Measurements from ENCODE around the gene CREBBP. TPM values are rescaled to one million over a fixed set of nuclear protein-coding genes. Genes with fewer than 3 reads are reported as not detected.

Gene CREBBP
- polyA plus RNA-seq, 2 of the 4 experiments (the other 2 are of a cell fraction), result 8.0 to 13.4 TPM

DNA sequence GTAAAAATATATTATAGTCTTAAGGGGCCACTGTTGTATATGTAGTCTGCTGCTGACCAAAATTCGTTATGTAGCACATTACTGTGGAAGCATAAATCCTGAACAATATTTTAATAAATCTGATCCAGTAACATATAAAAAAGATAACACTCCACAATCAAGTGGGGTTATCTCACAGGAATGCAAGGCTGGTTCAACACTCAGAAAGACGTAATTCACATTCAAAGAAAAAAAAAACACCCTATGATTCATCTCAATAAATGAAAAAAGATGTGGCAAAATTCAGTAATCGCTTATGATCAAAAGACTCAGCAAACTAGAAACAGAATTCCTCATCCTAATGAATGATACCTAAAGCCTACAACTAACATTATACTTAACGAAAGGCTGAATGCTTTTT lies 47.8 kb downstream of the CREBBP start:
- FAIRE-seq, result no peak

DNA sequence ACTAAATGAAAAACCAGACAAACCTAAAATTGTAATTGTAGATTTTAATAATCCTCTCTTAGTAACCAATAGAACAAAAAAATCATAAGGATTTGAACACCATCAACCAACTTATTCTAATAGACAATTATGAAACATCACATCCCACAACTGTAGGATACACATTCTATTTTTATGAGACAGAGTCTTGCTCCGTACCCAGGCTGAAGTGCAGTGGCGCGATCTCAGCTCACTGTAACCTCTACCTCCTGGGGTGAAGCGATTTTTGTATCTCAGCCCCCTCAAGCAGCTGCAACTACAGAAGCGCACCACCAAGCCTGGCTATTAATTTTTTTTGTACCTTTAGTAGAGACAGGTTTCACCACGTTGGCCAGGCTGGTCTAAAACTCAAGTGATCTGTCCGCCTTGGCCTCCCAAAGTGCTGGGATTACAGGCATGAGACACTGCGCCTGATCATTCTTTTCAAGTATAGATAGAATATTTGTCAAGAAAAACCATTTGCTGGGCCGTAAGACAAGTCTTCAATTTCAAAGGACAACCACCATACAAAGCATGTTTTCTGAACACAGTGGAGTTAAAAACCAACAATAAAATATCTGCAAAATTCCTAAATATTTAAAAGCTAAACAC lies 49.8 kb downstream of the CREBBP start:
- no peak for FAIRE-seq
- peaks cover 14% of the 10 kb centered on the region for H3K9me3 ChIP-seq
- ChIA-PET POLR2A (no interaction called here), CTCF (no interaction called here)
- TF ChIP-seq FOXS1 (CRISPR knock-in tag; IDR thresholded peaks at IDR 0.05) (no peak), KDM5A (IDR thresholded peaks at IDR 0.05) (no peak), GATA3 (IDR thresholded peaks at IDR 0.05; ENCODE audit: borderline replicate concordance) (no peak), POLR2A (IDR thresholded peaks at IDR 0.05; ENCODE audit: low read length) (no peak), SREBF2 (IDR thresholded peaks at IDR 0.05) (no peak), HOXA7 (CRISPR knock-in tag; IDR thresholded peaks at IDR 0.05) (no peak), ZC3H11A (IDR thresholded peaks at IDR 0.05) (no peak), MAZ (IDR thresholded peaks at IDR 0.05; ENCODE audit: borderline replicate concordance, low read depth, low read length) (no peak), JUN (IDR thresholded peaks at IDR 0.05) (no peak), RFX5 (IDR thresholded peaks at IDR 0.05) (no peak), RARB (CRISPR knock-in tag; IDR thresholded peaks at IDR 0.05) (no peak), RCOR1 (IDR thresholded peaks at IDR 0.05; ENCODE audit: low read depth, low read length) (no peak)
- TF ChIP-seq, protein P1, sequence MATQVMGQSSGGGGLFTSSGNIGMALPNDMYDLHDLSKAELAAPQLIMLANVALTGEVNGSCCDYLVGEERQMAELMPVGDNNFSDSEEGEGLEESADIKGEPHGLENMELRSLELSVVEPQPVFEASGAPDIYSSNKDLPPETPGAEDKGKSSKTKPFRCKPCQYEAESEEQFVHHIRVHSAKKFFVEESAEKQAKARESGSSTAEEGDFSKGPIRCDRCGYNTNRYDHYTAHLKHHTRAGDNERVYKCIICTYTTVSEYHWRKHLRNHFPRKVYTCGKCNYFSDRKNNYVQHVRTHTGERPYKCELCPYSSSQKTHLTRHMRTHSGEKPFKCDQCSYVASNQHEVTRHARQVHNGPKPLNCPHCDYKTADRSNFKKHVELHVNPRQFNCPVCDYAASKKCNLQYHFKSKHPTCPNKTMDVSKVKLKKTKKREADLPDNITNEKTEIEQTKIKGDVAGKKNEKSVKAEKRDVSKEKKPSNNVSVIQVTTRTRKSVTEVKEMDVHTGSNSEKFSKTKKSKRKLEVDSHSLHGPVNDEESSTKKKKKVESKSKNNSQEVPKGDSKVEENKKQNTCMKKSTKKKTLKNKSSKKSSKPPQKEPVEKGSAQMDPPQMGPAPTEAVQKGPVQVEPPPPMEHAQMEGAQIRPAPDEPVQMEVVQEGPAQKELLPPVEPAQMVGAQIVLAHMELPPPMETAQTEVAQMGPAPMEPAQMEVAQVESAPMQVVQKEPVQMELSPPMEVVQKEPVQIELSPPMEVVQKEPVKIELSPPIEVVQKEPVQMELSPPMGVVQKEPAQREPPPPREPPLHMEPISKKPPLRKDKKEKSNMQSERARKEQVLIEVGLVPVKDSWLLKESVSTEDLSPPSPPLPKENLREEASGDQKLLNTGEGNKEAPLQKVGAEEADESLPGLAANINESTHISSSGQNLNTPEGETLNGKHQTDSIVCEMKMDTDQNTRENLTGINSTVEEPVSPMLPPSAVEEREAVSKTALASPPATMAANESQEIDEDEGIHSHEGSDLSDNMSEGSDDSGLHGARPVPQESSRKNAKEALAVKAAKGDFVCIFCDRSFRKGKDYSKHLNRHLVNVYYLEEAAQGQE (IDR thresholded peaks at IDR 0.05), result no peak
- TF ChIP-seq, protein P2, sequence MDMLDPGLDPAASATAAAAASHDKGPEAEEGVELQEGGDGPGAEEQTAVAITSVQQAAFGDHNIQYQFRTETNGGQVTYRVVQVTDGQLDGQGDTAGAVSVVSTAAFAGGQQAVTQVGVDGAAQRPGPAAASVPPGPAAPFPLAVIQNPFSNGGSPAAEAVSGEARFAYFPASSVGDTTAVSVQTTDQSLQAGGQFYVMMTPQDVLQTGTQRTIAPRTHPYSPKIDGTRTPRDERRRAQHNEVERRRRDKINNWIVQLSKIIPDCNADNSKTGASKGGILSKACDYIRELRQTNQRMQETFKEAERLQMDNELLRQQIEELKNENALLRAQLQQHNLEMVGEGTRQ (IDR thresholded peaks at IDR 0.05), result no peak
- TF ChIP-seq, protein P3, sequence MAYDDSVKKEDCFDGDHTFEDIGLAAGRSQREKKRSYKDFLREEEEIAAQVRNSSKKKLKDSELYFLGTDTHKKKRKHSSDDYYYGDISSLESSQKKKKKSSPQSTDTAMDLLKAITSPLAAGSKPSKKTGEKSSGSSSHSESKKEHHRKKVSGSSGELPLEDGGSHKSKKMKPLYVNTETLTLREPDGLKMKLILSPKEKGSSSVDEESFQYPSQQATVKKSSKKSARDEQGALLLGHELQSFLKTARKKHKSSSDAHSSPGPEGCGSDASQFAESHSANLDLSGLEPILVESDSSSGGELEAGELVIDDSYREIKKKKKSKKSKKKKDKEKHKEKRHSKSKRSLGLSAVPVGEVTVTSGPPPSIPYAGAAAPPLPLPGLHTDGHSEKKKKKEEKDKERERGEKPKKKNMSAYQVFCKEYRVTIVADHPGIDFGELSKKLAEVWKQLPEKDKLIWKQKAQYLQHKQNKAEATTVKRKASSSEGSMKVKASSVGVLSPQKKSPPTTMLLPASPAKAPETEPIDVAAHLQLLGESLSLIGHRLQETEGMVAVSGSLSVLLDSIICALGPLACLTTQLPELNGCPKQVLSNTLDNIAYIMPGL (CRISPR knock-in tag; IDR thresholded peaks at IDR 0.05; ENCODE audit: borderline replicate concordance), result no peak
- peaks cover 6% of the 10 kb centered on the region; the same call in 1 of the 3 replicates for H3K4me1 ChIP-seq
- DNase-seq (ENCODE audit: low read depth in 1 of 2, low spot score in 1 of 2), result no peak
- WGBS (ENCODE audit: missing lambda C conversion rate), result 92% methylated on average over 9 of the region's 9 CpGs
- H3K4me2 ChIP-seq, result no peak overlapping the region
- no peak overlapping the region for H3K4me3 ChIP-seq
- no peak for ATAC-seq
- H3K27ac ChIP-seq, result no peak overlapping the region

More for the DNA sequence above, 47.8 kb downstream of the CREBBP start:
- ChIA-PET CTCF (interaction anchor here (1.3 kb wide), 1 partner anchor 9 kb away, joined by 3 read pairs; no protein-coding TSS in a partner anchor), POLR2A (no interaction called here)
- no peak overlapping the region for H3K4me2 ChIP-seq
- no peak for TF ChIP-seq KDM5A (IDR thresholded peaks at IDR 0.05)
- no peak overlapping the region for H3K27ac ChIP-seq
- H3K4me3 ChIP-seq, result no peak overlapping the region
- peaks cover 6% of the 10 kb centered on the region; the same call in 1 of the 3 replicates for H3K4me1 ChIP-seq
- peaks cover 14% of the 10 kb centered on the region for H3K9me3 ChIP-seq
- ATAC-seq (no peak), DNase-seq (ENCODE audit: low read depth in 1 of 2, low spot score in 1 of 2) (no peak)
- 93% methylated on average over 4 of the region's 4 CpGs for WGBS (ENCODE audit: missing lambda C conversion rate)

All from A549 (cell line).